ENCODE results near the gene DROSHA. TPM values are rescaled to one million over a fixed set of nuclear protein-coding genes. Genes with fewer than 3 reads are reported as not detected.

Gene DROSHA
- total RNA-seq (2013; cell fraction: nucleolus; rRNA removed): 151 and 182 TPM in 2 replicates
- total RNA-seq (2014; rRNA removed): 27.8 and 31.5 TPM in 2 replicates
- total RNA-seq (2014; rRNA removed; fragmentation: Illumina TruSeq; extraction: Trizol): 32.3 and 33.6 TPM in 2 replicates
- total RNA-seq (2021): 49.1 and 55.0 TPM in 2 replicates
- polyA plus RNA-seq (2011; ENCODE audit: low read depth): 23.3 TPM
- 45.8 and 55.2 TPM in 2 replicates for polyA plus RNA-seq (2011; rRNA removed)
- polyA plus RNA-seq (2011; cell fraction: cytosol; rRNA removed): 35.2 and 43.9 TPM in 2 replicates
- polyA plus RNA-seq (2011; cell fraction: nucleus; rRNA removed): 80.9 and 92.3 TPM in 2 replicates
- 24.6 and 29.5 TPM in 2 replicates for polyA plus RNA-seq (2012)
- 33.8 and 46.9 TPM in 2 replicates for polyA plus RNA-seq (2014; fragmentation: Illumina TruSeq; extraction: Trizol)
- 10 to 100 TPM; 27.9 to 37.4 TPM for polyA plus RNA-seq (2014; fragmentation: Nextera tagmentation; extraction: Ambion mirVana)
- 36.4 and 39.2 TPM in 2 replicates for polyA plus RNA-seq (2014; rRNA removed)
- 10 to 100 TPM; 37.7 to 37.9 TPM for polyA plus RNA-seq (2016; fragmentation: Nextera tagmentation; extraction: Ambion mirVana)
- polyA minus RNA-seq (2011; rRNA and poly(A)+ RNA removed): 139 and 142 TPM in 2 replicates
- polyA minus RNA-seq (2011; cell fraction: cytosol; rRNA and poly(A)+ RNA removed): 24.9 and 39.9 TPM in 2 replicates
- polyA minus RNA-seq (2011; cell fraction: nucleus; rRNA and poly(A)+ RNA removed): 57.5 and 87.7 TPM in 2 replicates
- percentile 71 among the genes with signal in this experiment for Bru-seq, nascent RNA
- BruChase-seq, experiment 1, labeled RNA remaining after a 6-hour chase: percentile 77 among the genes with signal in this experiment
- BruChase-seq, experiment 2, labeled RNA remaining after a 2-hour chase: percentile 77 among the genes with signal in this experiment
- long read RNA-seq, experiment 1, partial matches to known transcripts: 3 of 5 reads
- long read RNA-seq, experiment 1, other reads (novel, unspliced or antisense): 1 of 5 reads
- long read RNA-seq, experiment 2, partial matches to known transcripts: 36 of 49 reads
- long read RNA-seq, experiment 2, other reads (novel, unspliced or antisense): 8 of 49 reads

DNA sequence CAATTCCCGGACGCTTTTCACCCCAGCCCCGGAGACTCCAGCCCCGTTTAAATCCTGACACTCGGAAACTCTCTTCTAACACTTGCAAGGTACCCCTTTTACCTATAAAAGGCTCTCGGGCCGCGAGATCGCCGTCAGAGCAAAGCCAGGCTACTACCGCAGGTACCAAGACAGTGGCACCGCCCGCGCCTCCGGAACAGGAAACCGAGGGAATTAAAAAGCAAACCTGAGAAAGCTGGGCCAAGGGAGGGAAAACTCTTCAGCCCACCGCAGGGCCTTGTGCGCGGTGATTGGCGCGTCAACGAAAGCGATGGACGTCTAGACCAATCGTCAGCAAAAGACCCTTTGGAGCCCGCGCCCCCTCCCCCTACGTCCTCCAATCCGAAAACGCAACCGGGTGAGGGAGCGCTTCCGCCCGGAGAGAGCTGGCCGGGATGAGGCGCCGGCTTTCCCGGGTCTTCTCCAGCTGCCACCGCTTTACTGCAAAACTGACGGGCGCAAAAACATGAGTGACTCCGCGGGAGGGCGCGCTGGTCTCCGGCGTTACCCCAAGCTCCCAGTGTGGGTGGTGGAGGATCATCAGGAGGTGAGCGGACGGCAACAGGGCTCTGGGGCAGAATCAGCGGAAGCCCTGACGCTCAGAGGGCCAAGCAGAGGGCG is at the start of gene DROSHA, which contains the start of gene C5orf22:
DROSHA (minus strand) TSS at position 206 of the 660 bp plus-strand sequence. CDS start 3,034 bp downstream, outside the sequence.
C5orf22 (plus strand) TSS at position 414 of the 660 bp plus-strand sequence; CDS start at position 506, 92 bp downstream.
- no TSS peak for BruUV-seq (replicated peaks)
- H3K4me2 ChIP-seq (ENCODE audit: control insufficient read depth, insufficient read depth): peak within 1 kb of the TSS; percentile 93
- in situ Hi-C loops (cut with MboI): no loop called here
- ChIA-PET POLR2A (interaction anchor here (0.7 to 1.0 kb wide), 4 partner anchors 9 to 20 kb away, joined by 3 to 5 read pairs (median 4); no protein-coding TSS in a partner anchor), SMC1A (ENCODE audit: uncharacterized antibody, unreplicated experiment) (interaction anchor here (0.6 to 1.6 kb wide), 5 partner anchors 8 to 621 kb away, joined by 3 to 6 read pairs (median 3); no protein-coding TSS in a partner anchor), RAD21 (ENCODE audit: unreplicated experiment) (interaction anchor here (1.0 kb wide), 1 partner anchor 561 kb away, joined by 4 read pairs; no protein-coding TSS in a partner anchor), CTCF (interaction anchor here (1.0 to 1.6 kb wide), 3 partner anchors 10 to 24 kb away, joined by 3 to 9 read pairs (median 7); no protein-coding TSS in a partner anchor)
- no peaks in the 10 kb centered on the region for H3K9me3 ChIP-seq (replicated peaks; ENCODE audit: control insufficient read depth, insufficient read depth, low read length)
- under 1% methylated on average over 52 of the region's 52 CpGs for WGBS (ENCODE audit: insufficient coverage, insufficient replicate concordance, low lambda C conversion rate, missing lambda C conversion rate)
- H3K9ac ChIP-seq (ENCODE audit: control insufficient read depth, insufficient read depth, low read length): peak within 1 kb of the TSS; percentile 96
- H3K79me2 ChIP-seq (ENCODE audit: control insufficient read depth, insufficient read depth, low read length): peaks cover 40% of the 10 kb centered on the region
- H3K36me3 ChIP-seq (ENCODE audit: control insufficient read depth in 2 of 2, insufficient read depth in 2 of 2, low read length in 1 of 2): peaks cover 4 to 12% of the 10 kb centered on the region in 2 experiments
- peak within 1 kb of the TSS; percentile 92 for H3K4me3 ChIP-seq
- peak; percentile 72 for FAIRE-seq
- ATAC-seq: peak; percentile 96
- H3K4me1 ChIP-seq (ENCODE audit: control insufficient read depth, insufficient read depth, low read length): peaks cover 17% of the 10 kb centered on the region
- H2AFZ ChIP-seq (ENCODE audit: control insufficient read depth, low read depth, low read length): peak within 1 kb of the TSS; percentile 95
- DNase-seq (ENCODE audit: low read depth, low spot score): peak; percentile 89
- H4K20me1 ChIP-seq (ENCODE audit: control insufficient read depth, insufficient read depth): no peaks in the 10 kb centered on the region
- peak within 1 kb of the TSS; percentile 86 for H3K27ac ChIP-seq (ENCODE audit: control insufficient read depth, insufficient read depth)
- intact Hi-C loops (cut with micrococcal nuclease; ENCODE audit: unreplicated experiment): no loop called here
- no peaks in the 10 kb centered on the region for H3K27me3 ChIP-seq (replicated peaks in 1 of 2; ENCODE audit: control insufficient read depth in 2 of 2, insufficient read depth in 2 of 2, low read length in 1 of 2)
- TF ChIP-seq RBBP5 (conservative IDR thresholded peaks at IDR 0.05) (0 out of 2 replicates have a peak, but pooled peaks have one; percentile 18), RAD51 (IDR thresholded peaks at IDR 0.05) (no peak), RCOR1 (conservative IDR thresholded peaks at IDR 0.05; ENCODE audit: low read depth, low read length) (0 out of 2 replicates have a peak, but pooled peaks have one; percentile 46), PML (IDR thresholded peaks at IDR 0.05; ENCODE audit: low read length) (peak; percentile 89), NR2C1 (IDR thresholded peaks at IDR 0.05) (peak; percentile 97), SP1 (IDR thresholded peaks at IDR 0.05; ENCODE audit: low read depth, low read length) (peak; percentile 97), RELA (IDR thresholded peaks at IDR 0.05; ENCODE audit: borderline replicate concordance, partially characterized antibody) (no peak), EZH2 (IDR thresholded peaks at IDR 0.05; ENCODE audit: borderline replicate concordance, control insufficient read depth, low read depth, low read length) (no peak), ZZZ3 (IDR thresholded peaks at IDR 0.05; ENCODE audit: control insufficient read depth, insufficient read length, low read depth) (no peak), SIX5 (IDR thresholded peaks at IDR 0.05; ENCODE audit: low read depth, low read length, severe bottlenecking) (no peak)
- TF ChIP-seq, protein P1, sequence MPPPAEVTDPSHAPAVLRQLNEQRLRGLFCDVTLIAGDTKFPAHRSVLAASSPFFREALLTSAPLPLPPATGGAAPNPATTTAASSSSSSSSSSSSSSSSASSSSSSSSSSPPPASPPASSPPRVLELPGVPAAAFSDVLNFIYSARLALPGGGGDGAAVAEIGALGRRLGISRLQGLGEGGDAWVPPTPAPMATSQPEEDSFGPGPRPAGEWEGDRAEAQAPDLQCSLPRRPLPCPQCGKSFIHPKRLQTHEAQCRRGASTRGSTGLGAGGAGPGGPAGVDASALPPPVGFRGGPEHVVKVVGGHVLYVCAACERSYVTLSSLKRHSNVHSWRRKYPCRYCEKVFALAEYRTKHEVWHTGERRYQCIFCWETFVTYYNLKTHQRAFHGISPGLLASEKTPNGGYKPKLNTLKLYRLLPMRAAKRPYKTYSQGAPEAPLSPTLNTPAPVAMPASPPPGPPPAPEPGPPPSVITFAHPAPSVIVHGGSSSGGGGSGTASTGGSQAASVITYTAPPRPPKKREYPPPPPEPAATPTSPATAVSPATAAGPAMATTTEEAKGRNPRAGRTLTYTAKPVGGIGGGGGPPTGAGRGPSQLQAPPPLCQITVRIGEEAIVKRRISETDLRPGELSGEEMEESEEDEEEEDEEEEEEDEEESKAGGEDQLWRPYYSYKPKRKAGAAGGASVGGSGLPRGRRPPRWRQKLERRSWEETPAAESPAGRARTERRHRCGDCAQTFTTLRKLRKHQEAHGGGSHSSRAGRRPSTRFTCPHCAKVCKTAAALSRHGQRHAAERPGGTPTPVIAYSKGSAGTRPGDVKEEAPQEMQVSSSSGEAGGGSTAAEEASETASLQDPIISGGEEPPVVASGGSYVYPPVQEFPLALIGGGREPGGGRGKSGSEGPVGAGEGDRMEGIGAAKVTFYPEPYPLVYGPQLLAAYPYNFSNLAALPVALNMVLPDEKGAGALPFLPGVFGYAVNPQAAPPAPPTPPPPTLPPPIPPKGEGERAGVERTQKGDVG (CRISPR knock-in tag; IDR thresholded peaks at IDR 0.05): no peak
- TF ChIP-seq, protein P2, sequence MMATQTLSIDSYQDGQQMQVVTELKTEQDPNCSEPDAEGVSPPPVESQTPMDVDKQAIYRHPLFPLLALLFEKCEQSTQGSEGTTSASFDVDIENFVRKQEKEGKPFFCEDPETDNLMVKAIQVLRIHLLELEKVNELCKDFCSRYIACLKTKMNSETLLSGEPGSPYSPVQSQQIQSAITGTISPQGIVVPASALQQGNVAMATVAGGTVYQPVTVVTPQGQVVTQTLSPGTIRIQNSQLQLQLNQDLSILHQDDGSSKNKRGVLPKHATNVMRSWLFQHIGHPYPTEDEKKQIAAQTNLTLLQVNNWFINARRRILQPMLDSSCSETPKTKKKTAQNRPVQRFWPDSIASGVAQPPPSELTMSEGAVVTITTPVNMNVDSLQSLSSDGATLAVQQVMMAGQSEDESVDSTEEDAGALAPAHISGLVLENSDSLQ (IDR thresholded peaks at IDR 0.05): peak; percentile 98
- TF ChIP-seq, protein P3, sequence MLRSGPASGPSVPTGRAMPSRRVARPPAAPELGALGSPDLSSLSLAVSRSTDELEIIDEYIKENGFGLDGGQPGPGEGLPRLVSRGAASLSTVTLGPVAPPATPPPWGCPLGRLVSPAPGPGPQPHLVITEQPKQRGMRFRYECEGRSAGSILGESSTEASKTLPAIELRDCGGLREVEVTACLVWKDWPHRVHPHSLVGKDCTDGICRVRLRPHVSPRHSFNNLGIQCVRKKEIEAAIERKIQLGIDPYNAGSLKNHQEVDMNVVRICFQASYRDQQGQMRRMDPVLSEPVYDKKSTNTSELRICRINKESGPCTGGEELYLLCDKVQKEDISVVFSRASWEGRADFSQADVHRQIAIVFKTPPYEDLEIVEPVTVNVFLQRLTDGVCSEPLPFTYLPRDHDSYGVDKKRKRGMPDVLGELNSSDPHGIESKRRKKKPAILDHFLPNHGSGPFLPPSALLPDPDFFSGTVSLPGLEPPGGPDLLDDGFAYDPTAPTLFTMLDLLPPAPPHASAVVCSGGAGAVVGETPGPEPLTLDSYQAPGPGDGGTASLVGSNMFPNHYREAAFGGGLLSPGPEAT (IDR thresholded peaks at IDR 0.05; ENCODE audit: low read depth): peak; percentile 74
